ENCODE measurements around the gene EIF1B.

EIF1B gene

GRCh38 chr3:40309925-40310695 lies 603 bp downstream of the EIF1B start:
- TF ChIP-seq CTCF (IDR thresholded peaks at IDR 0.05): no peak
- Mint-ChIP-seq H3K4me3 (peak overlapping the region; percentile 97), H3K9me3 (no peaks in the 10 kb centered on the region), H3K27me3 (ENCODE audit: low read depth, poor library complexity) (peaks cover 5% of the 10 kb centered on the region), H3K27ac (peak overlapping the region; percentile 99), H3K4me1 (peaks cover 26% of the 10 kb centered on the region), H3K36me3 (ENCODE audit: low read depth) (peaks cover 31% of the 10 kb centered on the region)
- peak; percentile 62 for DNase-seq

- Mint-ChIP-seq H3K27ac (no peak overlapping the region), H3K4me3 (peak overlapping the region; percentile 97), H3K4me1 (peaks cover 26% of the 10 kb centered on the region), H3K36me3 (ENCODE audit: low read depth) (peaks cover 31% of the 10 kb centered on the region), H3K9me3 (no peaks in the 10 kb centered on the region), H3K27me3 (ENCODE audit: low read depth, poor library complexity) (peaks cover 5% of the 10 kb centered on the region)
- no peak for DNase-seq
- no peak for TF ChIP-seq CTCF (IDR thresholded peaks at IDR 0.05)
These were observed 1.2 kb downstream of the EIF1B start for GRCh38 chr3:40310705-40311104.

GRCh38 chr3:40312661-40313226 lies 3.2 kb downstream of the EIF1B start:
- H3K9me3 Mint-ChIP-seq: no peaks in the 10 kb centered on the region
- no peak for DNase-seq
- peaks cover 26% of the 10 kb centered on the region for H3K4me1 Mint-ChIP-seq
- H3K4me3 Mint-ChIP-seq: no peak overlapping the region
- peaks cover 5% of the 10 kb centered on the region for H3K27me3 Mint-ChIP-seq (ENCODE audit: low read depth, poor library complexity)
- TF ChIP-seq CTCF (IDR thresholded peaks at IDR 0.05): no peak
- H3K36me3 Mint-ChIP-seq (ENCODE audit: low read depth): peaks cover 31% of the 10 kb centered on the region
- no peak overlapping the region for H3K27ac Mint-ChIP-seq

- peaks cover 21% of the 10 kb centered on the region for H3K4me1 Mint-ChIP-seq
- no peaks in the 10 kb centered on the region for H3K9me3 Mint-ChIP-seq
- no peak for DNase-seq
- peaks cover 5% of the 10 kb centered on the region for H3K27me3 Mint-ChIP-seq (ENCODE audit: low read depth, poor library complexity)
- peak overlapping the region; percentile 79 for H3K27ac Mint-ChIP-seq
- TF ChIP-seq CTCF (IDR thresholded peaks at IDR 0.05): no peak
- H3K36me3 Mint-ChIP-seq (ENCODE audit: low read depth): peaks cover 31% of the 10 kb centered on the region
- no peak overlapping the region for H3K4me3 Mint-ChIP-seq
These were observed 4.7 kb downstream of the EIF1B start for GRCh38 chr3:40313975-40314860.

GRCh38 chr3:40317061-40317855 lies 7.8 kb downstream of the EIF1B start:
- Mint-ChIP-seq H3K4me3 (no peak overlapping the region), H3K36me3 (ENCODE audit: low read depth) (peaks cover 15% of the 10 kb centered on the region), H3K9me3 (no peaks in the 10 kb centered on the region), H3K4me1 (peaks cover 4% of the 10 kb centered on the region), H3K27ac (no peak overlapping the region), H3K27me3 (ENCODE audit: low read depth, poor library complexity) (peaks cover 12% of the 10 kb centered on the region)
- TF ChIP-seq CTCF (IDR thresholded peaks at IDR 0.05): peak; percentile 80
- DNase-seq: peak; percentile 40
